A375 (cell line): ENCODE data around the gene TPGS2. TPM values are rescaled to one million over a fixed set of nuclear protein-coding genes. Genes with fewer than 3 reads are reported as not detected.

Source experiments
- total RNA-seq: library from RNA; depleted of rRNA; stranded (reverse); fragments of >200 nt; shearing (Covaris generic); gene quantifications from 2 replicates; pipeline ENCODE4 v1.2.3, GENCODE V29; 2014; rRNA removed

Gene TPGS2
- total RNA-seq, result 54.6 and 55.4 TPM in 2 replicates

GRCh38 chr18:36828630-36829361, at the start of gene TPGS2, which contains the start of gene KIAA1328:
Gene TPGS2 (minus strand): TSS chr18:36829002. CDS start chr18:36828767, 235 bp downstream.
Gene KIAA1328 (plus strand): TSS chr18:36829127. CDS start chr18:36829139, 12 bp downstream.

Other genes with a start within 250 kb of the TPGS2 start
- gene KIAA1328, start 125 bp upstream of the TPGS2 start, total RNA-seq, result 3.4 and 6.3 TPM in 2 replicates